SU-DHL-6 (cell line): ENCODE data around the gene LHPP.

Experiments
- H2AFZ ChIP-seq: fragments of 200-600 bp; sonication (generic); 2 replicates; pipeline ENCODE4 v1.6.1; 2014; ENCODE audit warnings: low read depth, mild to moderate bottlenecking, moderate library complexity, mixed read lengths, antibody characterized with exemption, low read length; ENCODE audit not compliant: severe bottlenecking
- H3F3A ChIP-seq: fragments of 200-600 bp; shearing (Covaris generic); 2 replicates; pipeline ENCODE4 v1.6.0; 2016; ENCODE audit warnings: antibody characterized with exemption, mild to moderate bottlenecking; ENCODE audit not compliant: insufficient read depth
- H3K27ac ChIP-seq: fragments of 200-600 bp; sonication (generic); 2 replicates; pipeline ENCODE4 v1.5.1; 2016; ENCODE audit warnings: low read depth, mild to moderate bottlenecking, low read length, moderate library complexity, mixed read lengths
- H3K27me3 ChIP-seq: fragments of 200-600 bp; sonication (generic), shearing (Covaris generic); 2 replicates; pipeline ENCODE4 v1.6.0; 2014; ENCODE audit warnings: mild to moderate bottlenecking, low read length
- H3K36me3 ChIP-seq: fragments of 200-600 bp; sonication (generic); 2 replicates; pipeline ENCODE4 v1.6.1; 2014; ENCODE audit warnings: mild to moderate bottlenecking, low read length, mixed read lengths
- H3K4me2 ChIP-seq: fragments of 300-600, 200-600 bp; shearing (Covaris generic), sonication (generic); 2 replicates; pipeline ENCODE4 v1.6.0; 2014; ENCODE audit warnings: low read length, low read depth, mild to moderate bottlenecking; ENCODE audit not compliant: poor library complexity, severe bottlenecking
- H3K4me3 ChIP-seq: fragments of 200-600 bp; sonication (generic); 2 replicates; pipeline ENCODE4 v1.5.1; 2014; ENCODE audit warnings: antibody characterized with exemption, low read length, mild to moderate bottlenecking, mixed read lengths; ENCODE audit not compliant: insufficient read depth, poor library complexity, severe bottlenecking
- H3K79me2 ChIP-seq: fragments of 200-600 bp; sonication (generic); 2 replicates; pipeline ENCODE4 v1.6.1; 2014; ENCODE audit warnings: mild to moderate bottlenecking, low read length, moderate library complexity; ENCODE audit not compliant: insufficient read depth
- H3K9ac ChIP-seq: fragments of 200-600 bp; sonication (generic); 2 replicates; pipeline ENCODE4 v1.7.0; 2014; ENCODE audit warnings: mild to moderate bottlenecking, low read length
- H3K9me2 ChIP-seq: fragments of 200-600 bp; sonication (generic); replicated peaks from 2 replicates; pipeline ENCODE4 v1.6.1; 2014; ENCODE audit warnings: low read length; ENCODE audit not compliant: insufficient read depth
- H3K9me3 ChIP-seq: fragments of 200-600 bp; sonication (generic); 2 replicates; pipeline ENCODE4 v1.6.1; 2014; ENCODE audit warnings: low read length, mixed read lengths; ENCODE audit not compliant: insufficient read depth
- H4K20me1 ChIP-seq: fragments of 200-600 bp; sonication (generic); 2 replicates; pipeline ENCODE4 v1.6.1; 2014; ENCODE audit warnings: low read depth, mild to moderate bottlenecking, antibody characterized with exemption, low read length, moderate library complexity, mixed read lengths
- CTCF ChIP-seq: fragments of 200-600 bp; sonication (generic); IDR thresholded peaks from one replicate; pipeline ENCODE4 v1.5.1; 2017; ENCODE audit warnings: antibody characterized with exemption, mild to moderate bottlenecking, low read length, moderate library complexity; ENCODE audit not compliant: insufficient read depth, poor library complexity, severe bottlenecking
- EZH2phosphoT487 ChIP-seq: fragments of 200-600 bp; sonication (generic), shearing (Covaris generic); conservative IDR thresholded peaks from 2 replicates; pipeline ENCODE4 v1.6.1; 2018; ENCODE audit warnings: mild to moderate bottlenecking, antibody characterized with exemption, low read length, moderate library complexity, mixed read lengths

LHPP gene

GRCh38 chr10:124493214-124493882, 31.7 kb downstream of the LHPP start:
- Histone ChIP-seq H3K4me2 (no peak overlapping the region), H3K9me2 (no peaks in the 10 kb centered on the region), H3K4me3 (no peak overlapping the region)

GRCh38 chr10:124494046-124494807, 32.6 kb downstream of the LHPP start:
- Histone ChIP-seq H3K36me3 (no peaks in the 10 kb centered on the region), H3K27ac (no peak overlapping the region), H3K79me2 (no peaks in the 10 kb centered on the region), H3K9me2 (no peaks in the 10 kb centered on the region), H3K4me2 (no peak overlapping the region), H3K9ac (no peak overlapping the region), H3K4me3 (no peak overlapping the region), H2AFZ (no peak overlapping the region), H3K9me3 (no peaks in the 10 kb centered on the region), H3K27me3 (no peaks in the 10 kb centered on the region), H3F3A (no peaks in the 10 kb centered on the region), H4K20me1 (no peaks in the 10 kb centered on the region)
- TF ChIP-seq CTCF (no peak), EZH2phosphoT487 (no peak)

More at GRCh38 chr10:124493214-124493882, 31.7 kb downstream of the LHPP start:
- Histone ChIP-seq H3K27ac (no peak overlapping the region), H2AFZ (no peak overlapping the region), H3K27me3 (no peaks in the 10 kb centered on the region), H3K9me3 (no peaks in the 10 kb centered on the region), H3K79me2 (no peaks in the 10 kb centered on the region), H4K20me1 (no peaks in the 10 kb centered on the region), H3K36me3 (no peaks in the 10 kb centered on the region), H3F3A (no peaks in the 10 kb centered on the region), H3K9ac (no peak overlapping the region)
- TF ChIP-seq CTCF (no peak), EZH2phosphoT487 (no peak)

GRCh38 chr10:124495162-124495561, 33.5 kb downstream of the LHPP start:
- Histone ChIP-seq H3K4me3 (no peak overlapping the region), H3K79me2 (no peaks in the 10 kb centered on the region), H3K27ac (no peak overlapping the region), H3K9me3 (no peaks in the 10 kb centered on the region), H3K9me2 (no peaks in the 10 kb centered on the region), H3K27me3 (no peaks in the 10 kb centered on the region), H4K20me1 (no peaks in the 10 kb centered on the region), H3K9ac (no peak overlapping the region), H3F3A (no peaks in the 10 kb centered on the region), H3K36me3 (no peaks in the 10 kb centered on the region), H3K4me2 (no peak overlapping the region), H2AFZ (no peak overlapping the region)
- TF ChIP-seq CTCF (no peak), EZH2phosphoT487 (no peak)
